Progenitor cell of endocrine pancreas (in vitro differentiated cells): ENCODE data around the gene SPAG7. TPM values are rescaled to one million over a fixed set of nuclear protein-coding genes. Genes with fewer than 3 reads are reported as not detected.

ENCODE experiments used
- DNase-seq: peaks from one replicate; pipeline ENCODE4 v3.0.0; 2021; ENCODE audit warnings: low spot score; ENCODE audit not compliant: unreplicated experiment
- H3K27ac Mint-ChIP-seq: 2 replicates; pipeline ENCODE4 v1.8.0; 2021; ENCODE audit warnings: mild to moderate bottlenecking, moderate library complexity, mixed read lengths
- H3K27me3 Mint-ChIP-seq: 2 replicates; pipeline ENCODE4 v1.8.0; 2021; ENCODE audit warnings: mixed read lengths
- H3K36me3 Mint-ChIP-seq: 2 replicates; pipeline ENCODE4 v1.8.0; 2022; ENCODE audit warnings: mixed read lengths; ENCODE audit not compliant: insufficient read depth
- H3K4me1 Mint-ChIP-seq: 2 replicates; pipeline ENCODE4 v1.8.0; 2021; ENCODE audit warnings: low read depth, mixed read lengths
- H3K4me3 Mint-ChIP-seq: 2 replicates; pipeline ENCODE4 v1.8.0; 2021; ENCODE audit warnings: low read depth, mild to moderate bottlenecking, moderate library complexity, mixed read lengths
- H3K9me3 Mint-ChIP-seq: 2 replicates; pipeline ENCODE4 v1.8.0; 2021; ENCODE audit warnings: low read depth, mixed read lengths
- CTCF ChIP-seq: fragments of 200-600 bp; sonication (generic); IDR thresholded peaks from one replicate; pipeline ENCODE4 v1.5.0; 2021; ENCODE audit warnings: antibody characterized with exemption, mild to moderate bottlenecking; ENCODE audit not compliant: unreplicated experiment
- total RNA-seq: library from RNA; stranded (reverse); gene quantifications from 2 replicates; pipeline ENCODE4 v1.2.1, GENCODE V29; 2021

Gene SPAG7
- total RNA-seq, 1 donor from 2014 or later: 71.4 TPM

DNA sequence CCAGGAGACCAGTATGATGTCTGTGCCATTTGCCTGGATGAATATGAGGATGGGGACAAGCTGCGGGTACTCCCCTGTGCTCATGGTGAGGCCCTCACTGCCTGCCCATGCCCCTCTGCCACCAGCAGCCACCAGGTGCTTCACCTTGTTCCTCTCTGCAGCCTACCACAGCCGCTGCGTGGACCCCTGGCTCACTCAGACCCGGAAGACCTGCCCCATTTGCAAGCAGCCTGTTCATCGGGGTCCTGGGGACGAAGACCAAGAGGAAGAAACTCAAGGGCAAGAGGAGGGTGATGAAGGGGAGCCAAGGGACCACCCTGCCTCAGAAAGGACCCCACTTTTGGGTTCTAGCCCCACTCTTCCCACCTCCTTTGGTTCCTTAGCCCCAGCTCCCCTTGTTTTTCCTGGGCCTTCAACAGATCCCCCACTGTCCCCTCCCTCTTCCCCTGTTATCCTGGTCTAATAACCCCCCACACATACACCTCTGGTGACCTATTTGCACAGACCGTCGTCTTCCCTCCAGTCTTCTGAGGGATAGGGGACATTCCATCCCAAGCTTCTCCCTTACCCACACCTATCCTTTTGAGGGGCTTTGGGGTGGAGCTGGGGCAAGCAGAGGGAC is 23.0 kb downstream of the SPAG7 start:
- peaks cover 28% of the 10 kb centered on the region for H3K4me1 Mint-ChIP-seq
- TF ChIP-seq CTCF: no peak
- no peaks in the 10 kb centered on the region for H3K9me3 Mint-ChIP-seq
- no peaks in the 10 kb centered on the region for H3K27me3 Mint-ChIP-seq
- H3K36me3 Mint-ChIP-seq: peaks cover 8% of the 10 kb centered on the region
- no peak overlapping the region for H3K4me3 Mint-ChIP-seq
- no peak for DNase-seq
- peak overlapping the region; percentile 26 for H3K27ac Mint-ChIP-seq

DNA sequence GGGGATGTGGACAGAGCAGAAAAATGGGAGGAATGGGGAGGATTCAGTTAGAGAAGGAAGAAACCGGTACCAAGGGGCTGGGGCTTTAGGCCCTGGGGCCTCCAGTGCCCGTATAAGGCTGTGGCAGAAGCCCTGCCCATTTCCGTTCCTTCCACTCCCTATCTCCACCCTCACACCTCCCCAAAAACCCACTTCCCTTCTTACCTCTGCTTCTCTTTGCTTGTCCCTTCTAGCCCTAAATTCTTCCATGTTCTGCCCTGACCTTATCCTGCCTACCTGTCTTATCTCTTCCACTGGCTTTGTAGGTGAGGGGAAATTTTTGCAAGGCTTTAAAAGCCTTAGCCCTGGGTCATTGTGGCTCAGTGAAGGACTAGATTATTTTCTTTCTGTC is 23.5 kb downstream of the SPAG7 start:
- Mint-ChIP-seq H3K4me3 (no peak overlapping the region), H3K27me3 (no peaks in the 10 kb centered on the region), H3K27ac (peak overlapping the region; percentile 62), H3K4me1 (peaks cover 30% of the 10 kb centered on the region), H3K36me3 (peaks cover 8% of the 10 kb centered on the region), H3K9me3 (no peaks in the 10 kb centered on the region)
- DNase-seq: no peak
- TF ChIP-seq CTCF: no peak

- DNase-seq: no peak
- Mint-ChIP-seq H3K27me3 (no peaks in the 10 kb centered on the region), H3K27ac (peak overlapping the region; percentile 79), H3K9me3 (no peaks in the 10 kb centered on the region), H3K4me3 (peak overlapping the region; percentile 19), H3K4me1 (peaks cover 37% of the 10 kb centered on the region), H3K36me3 (peaks cover 9% of the 10 kb centered on the region)
- no peak for TF ChIP-seq CTCF
Measured at GRCh38 chr17:4942760-4943508, 24.7 kb downstream of the SPAG7 start.

DNA sequence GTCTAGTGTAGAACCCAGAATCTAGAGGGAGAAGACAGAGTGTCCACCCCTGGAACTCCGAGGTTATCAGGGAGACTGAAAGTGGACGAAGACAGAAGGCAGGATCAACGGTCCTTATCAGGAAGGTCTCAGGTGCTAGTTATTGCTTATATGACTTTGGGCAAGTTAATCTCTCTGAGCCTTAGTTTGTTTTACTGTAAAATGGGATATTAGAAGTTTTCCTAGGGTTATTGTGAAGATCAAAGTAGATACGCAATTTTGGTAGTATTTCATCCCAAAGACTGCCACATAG is 26.4 kb downstream of the SPAG7 start:
- peak overlapping the region; percentile 99 for H3K27ac Mint-ChIP-seq
- no peak for TF ChIP-seq CTCF

DNA sequence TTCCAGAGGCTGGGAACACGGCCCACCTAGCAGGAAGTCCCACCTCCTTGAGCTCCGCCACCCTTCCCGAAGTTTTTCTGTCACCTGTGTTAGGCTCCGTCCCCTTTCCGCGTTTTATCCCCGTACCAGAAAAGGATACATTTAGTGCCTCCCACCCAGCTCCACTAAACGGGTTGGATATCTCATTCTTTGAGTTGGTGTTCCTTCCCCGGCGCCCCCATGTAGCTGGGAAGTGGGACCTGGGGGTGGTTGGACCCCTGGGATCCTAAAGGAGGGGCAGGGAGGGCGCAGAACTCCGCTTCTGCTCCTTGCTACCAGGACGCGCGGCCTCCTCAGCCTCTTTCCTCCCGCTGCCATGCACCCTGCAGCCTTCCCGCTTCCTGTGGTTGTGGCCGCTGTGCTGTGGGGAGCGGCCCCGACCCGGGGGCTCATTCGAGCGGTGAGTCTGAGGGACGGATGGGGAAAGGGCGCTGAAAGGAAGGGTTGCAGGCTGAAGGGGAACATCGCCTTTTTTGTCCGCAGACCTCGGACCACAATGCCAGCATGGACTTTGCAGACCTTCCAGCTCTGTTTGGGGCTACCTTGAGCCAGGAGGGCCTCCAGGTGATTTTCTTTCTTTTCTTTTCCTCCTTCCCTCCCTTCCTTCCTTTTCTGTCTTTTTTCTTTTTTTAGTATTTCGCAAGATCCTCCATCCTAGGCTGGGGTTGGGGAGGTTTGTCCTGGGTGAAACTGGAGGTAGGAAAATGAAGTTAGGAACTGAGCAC is 26.9 kb downstream of the SPAG7 start:
- Mint-ChIP-seq H3K9me3 (no peaks in the 10 kb centered on the region), H3K27ac (peak overlapping the region; percentile 99), H3K4me1 (peaks cover 26% of the 10 kb centered on the region), H3K4me3 (peak overlapping the region; percentile 85), H3K36me3 (peaks cover 11% of the 10 kb centered on the region), H3K27me3 (no peaks in the 10 kb centered on the region)
- peak; percentile 45 for DNase-seq
- no peak for TF ChIP-seq CTCF

More for the DNA sequence above, 26.4 kb downstream of the SPAG7 start:
- Mint-ChIP-seq H3K36me3 (peaks cover 11% of the 10 kb centered on the region), H3K4me1 (peaks cover 28% of the 10 kb centered on the region), H3K27me3 (no peaks in the 10 kb centered on the region), H3K9me3 (no peaks in the 10 kb centered on the region), H3K4me3 (peak overlapping the region; percentile 85)
- no peak for DNase-seq
